ENCODE measurements around the gene BMERB1. TPM values are rescaled to one million over a fixed set of nuclear protein-coding genes. Genes with fewer than 3 reads are reported as not detected.
"Not testable (repeated sequence)": the region's sequence is repeated elsewhere in the genome, so short reads cannot be mapped to it uniquely, and the experiment has no call there.

BMERB1 gene
- polyA plus RNA-seq, 1 donor, result 41.2 TPM

- not testable (repeated sequence) for DNase-seq
These were observed 12.7 kb upstream of the BMERB1 start for GRCh38 chr16:15421696-15422095.

- DNase-seq, result no peak
These were observed 12.2 kb upstream of the BMERB1 start for GRCh38 chr16:15422222-15422621.

DNA sequence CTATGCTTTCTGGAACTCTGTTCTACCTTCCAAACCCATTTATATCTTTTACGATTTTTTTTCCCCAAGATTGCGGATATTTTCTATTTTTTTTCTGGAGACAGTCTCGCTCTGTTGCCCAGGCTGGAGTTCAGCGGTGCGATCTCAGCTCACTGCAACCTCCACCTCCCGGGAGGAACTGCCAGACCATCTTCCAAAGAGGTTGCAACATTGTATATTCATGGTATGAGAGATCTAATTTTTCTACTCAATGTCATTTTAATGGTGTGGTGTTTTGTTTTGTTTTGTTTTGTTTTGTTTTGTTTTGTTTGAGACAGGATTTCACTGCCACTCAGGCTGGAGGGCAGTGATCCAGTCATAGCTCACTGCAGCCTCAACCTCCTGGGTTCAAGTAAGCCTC lies 8.5 kb upstream of the BMERB1 start:
- DNase-seq, result no peak

DNA sequence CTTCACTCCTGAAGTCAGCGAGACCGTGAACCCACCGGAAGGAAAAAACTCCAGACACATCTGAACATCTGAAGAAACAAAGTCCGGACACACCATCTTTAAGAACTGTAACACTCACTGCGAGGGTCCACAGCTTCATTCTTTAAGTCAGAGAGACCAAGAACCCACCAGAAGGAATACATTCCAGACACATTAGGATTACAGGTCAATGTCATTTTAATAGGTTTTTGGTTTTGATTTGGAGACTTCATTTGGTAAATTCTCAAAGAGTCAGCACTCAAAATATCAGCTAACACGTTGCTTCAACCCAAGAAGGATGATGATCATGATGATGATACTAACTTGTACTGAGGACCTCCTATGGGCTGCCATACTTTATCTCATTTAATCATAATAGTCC lies 7.6 kb upstream of the BMERB1 start:
- DNase-seq, result no peak

- peak; percentile 65 for DNase-seq
These were observed 6.6 kb upstream of the BMERB1 start for GRCh38 chr16:15427648-15428239.

DNA sequence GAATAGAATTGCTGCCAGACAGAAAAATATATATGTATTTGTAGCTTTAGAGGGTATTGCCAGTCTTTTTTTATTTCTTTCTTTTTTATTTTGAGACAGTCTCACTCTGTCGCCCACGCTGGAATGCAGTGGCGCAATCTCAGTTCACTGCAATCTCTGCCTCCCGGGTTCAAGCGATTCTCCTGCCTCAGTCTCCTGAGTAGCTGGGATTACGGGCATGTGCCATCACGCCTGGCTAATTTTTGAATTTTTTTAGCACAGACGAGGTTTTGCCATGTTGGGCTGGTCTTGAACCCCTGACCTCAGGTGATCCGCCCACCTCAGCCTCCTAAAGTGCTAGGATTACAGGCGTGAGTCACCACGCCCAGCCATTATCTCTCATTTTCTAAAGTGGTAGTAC lies 3.5 kb upstream of the BMERB1 start:
- DNase-seq, result not testable (repeated sequence)

DNA sequence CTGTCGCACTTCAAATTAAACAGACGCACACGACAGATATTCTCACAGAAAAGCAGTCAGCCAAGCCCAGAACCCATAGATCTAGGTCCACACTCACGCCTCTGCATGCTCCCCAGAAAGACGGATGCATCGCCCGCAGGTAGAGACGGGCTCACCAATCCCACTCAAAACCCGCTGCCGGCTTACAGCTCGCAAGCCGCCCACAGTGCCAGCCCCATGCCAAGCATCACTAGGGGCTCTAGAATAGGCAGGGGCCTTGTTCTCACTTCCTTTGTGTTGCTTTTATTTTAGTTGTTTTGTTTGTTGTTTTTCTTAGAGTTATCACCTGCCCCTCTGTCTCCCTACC lies 336 bp upstream of the BMERB1 start:
- no peak for DNase-seq

GRCh38 chr16:15435216-15435864 lies 952 bp downstream of the BMERB1 start:
- no peak for DNase-seq

GRCh38 chr16:15439102-15439501 lies 4.7 kb downstream of the BMERB1 start:
- DNase-seq, result no peak

GRCh38 chr16:15439521-15439920 lies 5.1 kb downstream of the BMERB1 start:
- no peak for DNase-seq

GRCh38 chr16:15440852-15441251 lies 6.5 kb downstream of the BMERB1 start:
- no peak for DNase-seq

- not testable (repeated sequence) for DNase-seq
These were observed 7.8 kb downstream of the BMERB1 start for GRCh38 chr16:15442140-15442539.

- no peak for DNase-seq
These were observed 9.4 kb downstream of the BMERB1 start for GRCh38 chr16:15443753-15444152.

DNA sequence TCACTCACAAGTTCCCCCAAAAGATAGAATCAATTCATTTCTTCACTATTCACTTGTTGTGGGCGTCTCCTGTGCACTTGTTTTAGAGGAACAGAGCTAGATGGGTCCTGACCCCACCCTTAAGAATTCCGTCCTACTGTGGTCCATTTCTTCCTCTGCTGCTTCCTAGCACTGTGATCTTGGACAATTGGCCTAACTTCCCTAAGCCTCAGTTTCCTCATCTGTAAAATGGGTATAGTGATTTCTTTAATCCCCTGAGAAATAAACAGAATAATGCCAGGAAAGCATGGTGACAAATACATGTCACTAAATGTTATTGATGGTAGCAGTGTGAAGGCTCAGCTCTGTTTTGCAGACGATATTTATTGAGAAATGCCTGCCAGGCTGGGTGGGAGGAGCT lies 9.9 kb downstream of the BMERB1 start:
- DNase-seq, result no peak

DNA sequence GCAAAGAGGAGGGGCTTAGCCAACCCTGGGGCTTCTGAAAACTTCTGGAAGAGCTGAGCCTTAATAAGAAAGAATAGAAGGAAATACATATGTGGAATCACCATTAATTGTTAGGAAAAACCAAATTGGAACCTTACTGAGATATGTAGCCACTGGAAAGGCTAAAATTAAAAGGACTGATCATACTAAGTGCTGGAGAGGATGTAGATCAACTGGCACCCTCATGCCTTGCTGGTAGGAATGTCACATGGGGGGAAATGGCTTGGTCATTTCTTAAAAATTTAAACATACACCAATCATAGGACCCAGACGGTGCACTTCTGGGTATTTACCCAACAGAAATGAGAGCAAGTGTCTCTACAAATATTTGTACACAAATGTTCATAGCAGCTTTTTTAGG lies 11.1 kb downstream of the BMERB1 start:
- DNase-seq, result no peak

DNA sequence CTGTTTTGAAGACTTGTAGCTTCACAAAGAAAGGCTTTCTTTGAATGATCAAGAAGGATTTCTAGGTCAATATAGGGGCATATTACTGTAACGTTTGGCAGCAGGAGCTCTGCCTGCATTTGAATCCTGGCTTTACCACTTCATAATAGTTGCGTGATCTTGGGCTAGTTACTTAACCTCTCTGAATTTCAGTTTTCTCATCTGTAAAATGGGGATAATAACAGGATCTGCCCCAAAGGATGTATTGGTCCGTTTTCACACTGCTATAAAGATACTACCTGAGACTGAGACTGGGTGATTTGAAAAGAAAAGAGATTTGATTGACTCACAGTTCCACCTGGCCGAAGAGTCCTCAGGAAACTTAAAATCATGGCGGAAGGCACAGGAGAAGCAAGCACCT lies 12.5 kb downstream of the BMERB1 start:
- no peak for DNase-seq

DNA sequence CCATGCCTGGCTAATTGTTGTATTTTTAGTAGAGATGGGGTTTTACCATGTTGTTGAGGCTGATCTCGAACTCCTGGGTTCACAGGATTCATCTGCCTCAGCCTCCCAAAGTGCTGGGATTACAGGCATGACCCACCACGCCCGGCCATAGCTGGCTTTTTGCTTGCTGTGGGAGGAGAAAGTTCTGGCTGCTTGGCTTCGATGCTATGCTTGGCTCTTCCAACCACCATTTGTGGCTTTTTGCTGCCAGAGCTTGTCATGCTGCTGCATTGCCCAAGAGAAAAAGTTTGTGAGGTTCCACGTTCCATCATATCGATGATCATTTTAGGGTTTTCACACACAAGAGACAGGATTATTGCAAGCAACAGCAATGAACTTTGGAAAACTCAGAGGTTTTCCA lies 16.2 kb downstream of the BMERB1 start:
- DNase-seq, result no peak

DNA sequence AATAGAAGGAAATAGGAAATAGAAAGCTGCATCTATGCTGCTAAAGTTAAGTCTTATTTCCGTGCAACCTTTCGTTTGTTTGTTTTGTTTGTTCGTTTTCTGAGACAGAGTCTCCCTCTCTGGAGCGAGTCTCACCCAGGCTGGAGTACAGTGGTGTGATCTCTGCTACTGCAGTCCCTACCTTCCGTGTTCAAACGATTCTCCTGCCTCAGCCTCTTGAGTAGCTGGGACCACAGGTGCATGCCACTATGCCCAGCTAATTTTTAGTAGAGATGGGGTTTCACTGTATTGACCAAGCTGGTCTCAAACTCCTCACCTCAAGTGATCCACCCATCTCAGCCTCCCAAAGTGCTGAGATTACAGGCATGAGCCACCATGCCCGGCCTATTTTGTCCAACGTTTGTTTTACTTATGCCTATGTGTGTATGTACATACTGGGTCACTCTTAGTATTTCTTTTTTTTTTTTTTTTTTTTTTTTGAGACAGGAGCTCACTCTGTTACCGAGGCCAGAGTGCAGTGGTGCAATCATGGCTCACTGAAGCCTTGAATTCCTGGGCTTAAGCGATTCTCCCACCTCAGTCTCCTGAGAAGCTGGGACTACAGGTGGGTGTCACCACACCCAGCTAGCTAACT lies 16.8 kb downstream of the BMERB1 start:
- DNase-seq, result no peak

GRCh38 chr16:15452246-15452855 lies 18.0 kb downstream of the BMERB1 start:
- no peak for DNase-seq

GRCh38 chr16:15453296-15453695 lies 18.9 kb downstream of the BMERB1 start:
- DNase-seq, result not testable (repeated sequence)

GRCh38 chr16:15454933-15455332 lies 20.5 kb downstream of the BMERB1 start:
- not testable (repeated sequence) for DNase-seq

DNA sequence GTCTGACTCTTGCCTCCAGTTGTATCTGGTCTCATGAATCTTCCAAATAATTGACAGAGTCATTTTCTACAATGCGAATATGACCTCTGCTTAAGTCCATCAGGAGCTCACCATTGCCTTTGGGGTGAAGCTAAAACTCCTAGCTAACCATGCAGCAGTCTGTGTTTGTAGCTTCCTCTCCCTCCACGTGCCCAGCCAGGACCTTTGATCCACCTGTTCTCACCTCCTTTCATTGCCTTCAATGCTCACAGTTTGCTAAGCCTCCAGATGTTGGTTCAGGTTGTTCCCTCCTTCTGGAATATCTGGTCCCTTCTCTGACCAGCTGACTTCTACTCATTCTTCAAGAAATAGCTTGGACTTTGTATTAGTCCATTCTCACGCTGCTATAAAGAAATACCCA lies 23.0 kb downstream of the BMERB1 start:
- no peak for DNase-seq

GRCh38 chr16:15457958-15458357 lies 23.6 kb downstream of the BMERB1 start:
- no peak for DNase-seq

Measured in left kidney (tissue), 2 donors.